Sigmoid colon (tissue), 7 donors: Measurements from ENCODE around the gene B4GALT2. TPM values are rescaled to one million over a fixed set of nuclear protein-coding genes. Genes with fewer than 3 reads are reported as not detected.

Experiments
- DNase-seq: peaks from one replicate; pipeline ENCODE4 v3.0.0-alpha.2; 2019
- H3K27ac ChIP-seq, 4 donors: fragments of 200-600 bp; sonication (generic); one replicate each; pipeline ENCODE4 v1.5.1; 2016 to 2019; ENCODE audit warnings: mild to moderate bottlenecking in 1 of 4
- H3K27me3 ChIP-seq, 3 donors: fragments of 200-600 bp; sonication (generic); one replicate each; pipeline ENCODE4 v1.5.1; 2019; ENCODE audit warnings: mild to moderate bottlenecking in 1 of 3
- H3K36me3 ChIP-seq, 4 donors: fragments of 200-600 bp; sonication (generic); one replicate each; pipeline ENCODE4 v1.5.1; 2016 to 2019
- H3K4me1 ChIP-seq, 4 donors: fragments of 200-600 bp; sonication (generic); one replicate each; pipeline ENCODE4 v1.5.1; 2017 to 2019
- H3K4me3 ChIP-seq, 4 donors: fragments of 200-600 bp; sonication (generic); one replicate each; pipeline ENCODE4 v1.5.1; 2017 to 2019; ENCODE audit warnings: mild to moderate bottlenecking in 2 of 4, moderate library complexity in 1 of 4
- H3K9me3 ChIP-seq, 4 donors: fragments of 200-600 bp in 3 of 4; sonication (generic) in 3 of 4; one replicate each; pipeline versions ENCODE4 v1.5.1 to v1.6.1; 2013 to 2019
- CTCF ChIP-seq, 4 experiments: fragments of 450-650 bp in 3 of 4; fragments of 200-600 bp in 1 of 4; IDR thresholded peaks; one replicate each; pipeline ENCODE4 v1.5.1; 2016 to 2019; ENCODE audit warnings: antibody characterized with exemption in 4 of 4, mild to moderate bottlenecking in 3 of 4, moderate library complexity in 2 of 4
- EP300 ChIP-seq, 4 donors: sonication (generic); formaldehyde crosslinking; IDR thresholded peaks; one replicate each; pipeline ENCODE4 v1.6.1; 2017; ENCODE audit warnings: antibody characterized with exemption in 4 of 4
- POLR2A ChIP-seq, 2 donors: fragments of 450-650 bp; IDR thresholded peaks; one replicate each; pipeline ENCODE4 v1.6.1; 2016; ENCODE audit warnings: antibody characterized with exemption in 2 of 2, mild to moderate bottlenecking in 2 of 2, moderate library complexity in 2 of 2
- POLR2AphosphoS5 ChIP-seq, 4 donors: sonication (generic); formaldehyde crosslinking; IDR thresholded peaks; one replicate each; pipeline ENCODE4 v1.6.1; 2017; ENCODE audit warnings: antibody characterized with exemption in 4 of 4
- WGBS, 2 donors: extraction: QIAGEN DNeasy Blood & Tissue Kit; methylation state at CpG; one replicate each; pipeline ENCODE4 v1.1.7; 2013; 5-methylcytosine and 5-hydroxymethylcytosine counted together
- intact Hi-C: fragments of 100-400 bp; cut with DNase I; formaldehyde crosslinking; loops from one replicate; pipeline ENCODE4 v1.15.1; 2023
- polyA plus RNA-seq, 3 donors: library from polyadenylated mRNA; stranded (reverse); fragments of 200-250 nt; gene quantifications; one replicate each; pipeline ENCODE4 v1.2.3, GENCODE V29; 2013
- total RNA-seq, 4 donors: library from RNA; depleted of rRNA; stranded (reverse); fragments of >200 nt; gene quantifications; one replicate each; pipeline ENCODE4 v1.1.0, GENCODE V29; 2016
- donor health status: healthy with polysubstance abuse.
- donor health status: Bipolar disorder and iron deficiency.
- donor health status: healthy.

Gene B4GALT2
- total and polyA plus RNA-seq, 7 donors, result 14.8 to 55.9 (median 32.0) TPM

GRCh38 chr1:44015206-44015605, 36.2 kb downstream of the B4GALT2 start:
- H3K4me1 ChIP-seq, result no peaks in the 10 kb centered on the region
- no peak overlapping the region for H3K27ac ChIP-seq
- peaks cover 0 to 7% (median 2%) of the 10 kb centered on the region in 4 donors for H3K36me3 ChIP-seq
- TF ChIP-seq POLR2A (IDR thresholded peaks at IDR 0.05), result no peak
- no peak for TF ChIP-seq POLR2AphosphoS5 (IDR thresholded peaks at IDR 0.05)
- no peak for TF ChIP-seq CTCF (IDR thresholded peaks at IDR 0.05)
- TF ChIP-seq EP300 (IDR thresholded peaks at IDR 0.05), result no peak
- intact Hi-C loops, result no loop called here
- H3K9me3 ChIP-seq, result no peaks in the 10 kb centered on the region
- 81 to 84% methylated on average over 3 of the region's 3 CpGs for WGBS, 2 donors
- no peak overlapping the region for H3K4me3 ChIP-seq
- H3K27me3 ChIP-seq, result no peaks in the 10 kb centered on the region
- DNase-seq, result no peak

- intact Hi-C loops, result no loop called here
- DNase-seq, result no peak
- Histone ChIP-seq H3K36me3 (peaks cover 0 to 11% (median 2%) of the 10 kb centered on the region in 4 donors), H3K27ac (no peak overlapping the region), H3K9me3 (no peaks in the 10 kb centered on the region), H3K4me3 (no peak overlapping the region), H3K4me1 (no peaks in the 10 kb centered on the region), H3K27me3 (no peaks in the 10 kb centered on the region)
- 90 to 92% methylated on average over 20 of the region's 20 CpGs for WGBS, 2 donors
- TF ChIP-seq POLR2A (IDR thresholded peaks at IDR 0.05), result no peak
Observed at GRCh38 chr1:44016041-44016889, 37.3 kb downstream of the B4GALT2 start.

- no peak for TF ChIP-seq POLR2A (IDR thresholded peaks at IDR 0.05)
- TF ChIP-seq EP300 (IDR thresholded peaks at IDR 0.05), result no peak
- TF ChIP-seq CTCF (IDR thresholded peaks at IDR 0.05), result no peak
- no peak for TF ChIP-seq POLR2AphosphoS5 (IDR thresholded peaks at IDR 0.05)
Observed at GRCh38 chr1:44016890-44017400, 37.9 kb downstream of the B4GALT2 start.

GRCh38 chr1:44019466-44019948, 40.5 kb downstream of the B4GALT2 start:
- intact Hi-C loops, result no loop called here
- Histone ChIP-seq H3K27me3 (no peaks in the 10 kb centered on the region), H3K4me3 (no peak overlapping the region), H3K4me1 (no peaks in the 10 kb centered on the region), H3K27ac (no peak overlapping the region), H3K36me3 (peaks cover 0 to 26% (median 7%) of the 10 kb centered on the region in 4 donors), H3K9me3 (no peaks in the 10 kb centered on the region)
- 90 to 95% methylated on average over 13 of the region's 13 CpGs for WGBS, 2 donors
- no peak for TF ChIP-seq POLR2AphosphoS5 (IDR thresholded peaks at IDR 0.05)
- TF ChIP-seq POLR2A (IDR thresholded peaks at IDR 0.05), result no peak
- no peak for TF ChIP-seq CTCF (IDR thresholded peaks at IDR 0.05)
- no peak for TF ChIP-seq EP300 (IDR thresholded peaks at IDR 0.05)
- no peak for DNase-seq

More at GRCh38 chr1:44016890-44017400, 37.9 kb downstream of the B4GALT2 start:
- H3K36me3 ChIP-seq, result peaks cover 0 to 17% (median 2%) of the 10 kb centered on the region in 4 donors
- H3K4me3 ChIP-seq, result no peak overlapping the region
- H3K27ac ChIP-seq, result no peak overlapping the region
- no peaks in the 10 kb centered on the region for H3K27me3 ChIP-seq
- no peaks in the 10 kb centered on the region for H3K4me1 ChIP-seq
- no peak for DNase-seq
- intact Hi-C loops, result no loop called here
- no peaks in the 10 kb centered on the region for H3K9me3 ChIP-seq
- 92 to 93% methylated on average over 20 of the region's 20 CpGs for WGBS, 2 donors

- Histone ChIP-seq H3K27ac (no peak overlapping the region), H3K4me3 (no peak overlapping the region), H3K9me3 (no peaks in the 10 kb centered on the region), H3K36me3 (peaks cover 0 to 26% (median 7%) of the 10 kb centered on the region in 4 donors), H3K27me3 (no peaks in the 10 kb centered on the region), H3K4me1 (no peaks in the 10 kb centered on the region)
- WGBS, 2 donors, result 78 to 88% methylated on average over 6 of the region's 6 CpGs
- TF ChIP-seq CTCF (IDR thresholded peaks at IDR 0.05) (no peak), POLR2AphosphoS5 (IDR thresholded peaks at IDR 0.05) (no peak), POLR2A (IDR thresholded peaks at IDR 0.05) (no peak), EP300 (IDR thresholded peaks at IDR 0.05) (no peak)
- no peak for DNase-seq
- intact Hi-C loops, result no loop called here
Observed at GRCh38 chr1:44020464-44020863, 41.5 kb downstream of the B4GALT2 start.
